HL-60/S4 treated with retinoic acid at 250 ng/mL for 4 days and 3 days (cell line): Measurements from ENCODE around the gene NAA10.

Experiments
- in situ Hi-C: fragments of 300-500 bp; cut with MboI; formaldehyde crosslinking; loops from 2 replicates; pipeline ENCODE4 v1.7.0; 2022; ENCODE audit warnings: low sequenced_read_pairs

The NAA10 gene

GRCh38 chrX:153950127-153950526 is 15.3 kb upstream of the NAA10 start:
- in situ Hi-C loops = no loop called here

GRCh38 chrX:153948847-153949805 is 14.3 kb upstream of the NAA10 start:
- in situ Hi-C loops = no loop called here

- in situ Hi-C loops = no loop called here
Observed at GRCh38 chrX:153948002-153948466, 13.2 kb upstream of the NAA10 start.

- in situ Hi-C loops = no loop called here
Observed at GRCh38 chrX:153947009-153947769, 12.4 kb upstream of the NAA10 start.

GRCh38 chrX:153945956-153946943 is 11.4 kb upstream of the NAA10 start:
- in situ Hi-C loops = no loop called here

- in situ Hi-C loops = no loop called here
Observed at GRCh38 chrX:153944800-153945150, 9.9 kb upstream of the NAA10 start.

GRCh38 chrX:153944140-153944799 is 9.4 kb upstream of the NAA10 start, which contains the start of gene RENBP:
Gene RENBP, minus strand, starts transcription at chrX:153944643. Its CDS starts 33 bp downstream, at chrX:153944610.
- in situ Hi-C loops = no loop called here

- in situ Hi-C loops = no loop called here
Observed at GRCh38 chrX:153941336-153942252, 6.8 kb upstream of the NAA10 start.

- in situ Hi-C loops = no loop called here
Observed at GRCh38 chrX:153939573-153939972, 4.7 kb upstream of the NAA10 start.

- in situ Hi-C loops = no loop called here
Observed at GRCh38 chrX:153938226-153938786, 3.5 kb upstream of the NAA10 start.

GRCh38 chrX:153937056-153937455 is 2.2 kb upstream of the NAA10 start:
- in situ Hi-C loops = no loop called here

- in situ Hi-C loops = no loop called here
Observed at GRCh38 chrX:153935326-153935851, 552 bp upstream of the NAA10 start.

GRCh38 chrX:153934148-153934761 is 582 bp downstream of the NAA10 start:
- in situ Hi-C loops = no loop called here

GRCh38 chrX:153933748-153934147 is 1.1 kb downstream of the NAA10 start:
- in situ Hi-C loops = no loop called here

- in situ Hi-C loops = no loop called here
Observed at GRCh38 chrX:153932220-153932915, 2.5 kb downstream of the NAA10 start.

GRCh38 chrX:153931748-153932147 is 3.1 kb downstream of the NAA10 start:
- in situ Hi-C loops = no loop called here

GRCh38 chrX:153931151-153931550 is 3.7 kb downstream of the NAA10 start:
- in situ Hi-C loops = no loop called here
